NB4 (cell line): ENCODE measurements around the gene HTR4.

ENCODE experiments used
- DNase-seq: peaks from one replicate; pipeline ENCODE4 v3.0.0; 2010; ENCODE audit warnings: low read depth
- H3K4me3 ChIP-seq: one replicate; pipeline ENCODE4 v1.5.1; 2011; ENCODE audit warnings: mild to moderate bottlenecking, low read depth, low read length, moderate library complexity
- CTCF ChIP-seq: IDR thresholded peaks from one replicate; pipeline ENCODE4 v1.5.1; 2012; ENCODE audit warnings: low read depth, low read length
- MAX ChIP-seq: IDR thresholded peaks from 2 replicates; pipeline ENCODE4 v1.6.1; 2011; ENCODE audit warnings: low read depth, low read length
- MYC ChIP-seq: IDR thresholded peaks from 2 replicates; pipeline ENCODE4 v1.6.1; 2011; ENCODE audit warnings: low read depth, low read length
- POLR2A ChIP-seq: IDR thresholded peaks from 2 replicates; pipeline ENCODE4 v1.6.1; 2011; ENCODE audit warnings: mild to moderate bottlenecking; ENCODE audit not compliant: insufficient read length; ENCODE audit errors: extremely low read depth

The HTR4 gene

GRCh38 chr5:148639081-148639480 is 15.2 kb downstream of the HTR4 start:
- no peak for TF ChIP-seq CTCF
- TF ChIP-seq POLR2A, result no peak
- TF ChIP-seq MAX, result no peak
- TF ChIP-seq MYC, result no peak
- no peak for DNase-seq
- no peak overlapping the region for H3K4me3 ChIP-seq

GRCh38 chr5:148636353-148636752 is 18.0 kb downstream of the HTR4 start:
- no peak overlapping the region for H3K4me3 ChIP-seq
- TF ChIP-seq MAX (no peak), MYC (no peak), POLR2A (no peak), CTCF (no peak)

GRCh38 chr5:148635321-148636083 is 18.8 kb downstream of the HTR4 start:
- TF ChIP-seq MAX (no peak), MYC (no peak), POLR2A (no peak), CTCF (no peak)
- no peak for DNase-seq
- H3K4me3 ChIP-seq, result no peak overlapping the region

More at GRCh38 chr5:148636353-148636752, 18.0 kb downstream of the HTR4 start:
- DNase-seq, result no peak

GRCh38 chr5:148633067-148633377 is 21.3 kb downstream of the HTR4 start:
- no peak for DNase-seq
- TF ChIP-seq MYC (no peak), CTCF (no peak), POLR2A (no peak), MAX (no peak)
- no peak overlapping the region for H3K4me3 ChIP-seq

- no peak overlapping the region for H3K4me3 ChIP-seq
- no peak for TF ChIP-seq MAX
- TF ChIP-seq POLR2A, result no peak
- TF ChIP-seq MYC, result no peak
- TF ChIP-seq CTCF, result no peak
- no peak for DNase-seq
Measured at GRCh38 chr5:148632255-148633066, 21.9 kb downstream of the HTR4 start.
